Parathyroid adenoma (tissue), 2 donors: ENCODE data around the gene ACOD1.
"Not testable (repeated sequence)": the region's sequence is repeated elsewhere in the genome, so short reads cannot be mapped to it uniquely, and the experiment has no call there.

Source experiments
- H2AFZ ChIP-seq: fragments of 300-600 bp; sonication (generic); one replicate; pipeline ENCODE4 v1.7.0; 2017; ENCODE audit warnings: antibody characterized with exemption, mild to moderate bottlenecking
- H3K27ac ChIP-seq: fragments of 300-600 bp; sonication (generic); one replicate; pipeline ENCODE4 v1.7.0; 2017
- H3K27me3 ChIP-seq: fragments of 300-600 bp; sonication (generic); one replicate; pipeline ENCODE4 v1.7.0; 2017; ENCODE audit warnings: low read length; ENCODE audit not compliant: control insufficient read depth, insufficient read depth
- H3K36me3 ChIP-seq: fragments of 300-600 bp; sonication (generic); one replicate; pipeline ENCODE4 v1.7.0; 2017; ENCODE audit warnings: low read length; ENCODE audit not compliant: control insufficient read depth, insufficient read depth
- H3K4me1 ChIP-seq: fragments of 300-600 bp; sonication (generic); one replicate; pipeline ENCODE4 v1.7.0; 2017; ENCODE audit warnings: control low read depth
- H3K4me2 ChIP-seq: fragments of 300-600 bp; sonication (generic); one replicate; pipeline ENCODE4 v1.7.0; 2017; ENCODE audit warnings: low read length
- H3K4me3 ChIP-seq: fragments of 300-600 bp; sonication (generic); one replicate; pipeline ENCODE4 v1.7.0; 2017; ENCODE audit warnings: low read depth, low read length
- H3K79me2 ChIP-seq: fragments of 300-600 bp; sonication (generic); one replicate; pipeline ENCODE4 v1.7.0; 2017; ENCODE audit warnings: control low read depth
- H3K9ac ChIP-seq: fragments of 300-600 bp; sonication (generic); one replicate; pipeline ENCODE4 v1.7.0; 2017; ENCODE audit warnings: mild to moderate bottlenecking
- H3K9me3 ChIP-seq: fragments of 300-600 bp; sonication (generic); one replicate; pipeline ENCODE4 v1.7.0; 2017; ENCODE audit warnings: low read length; ENCODE audit not compliant: control insufficient read depth
- CTCF ChIP-seq: fragments of 300-600 bp; sonication (generic); IDR thresholded peaks from one replicate; pipeline ENCODE4 v1.7.0; 2017; ENCODE audit warnings: antibody characterized with exemption, mild to moderate bottlenecking
- donor health status: primary hyperparathyroidism.

Gene ACOD1

GRCh38 chr13:76948149-76948548 lies at the start of gene ACOD1:
Gene ACOD1, plus strand, starts transcription at chr13:76948511. Its CDS starts 48 bp downstream, at chr13:76948559.
- H3K79me2 ChIP-seq = no peaks in the 10 kb centered on the region
- H3K4me1 ChIP-seq = no peaks in the 10 kb centered on the region
- no peak within 1 kb of the TSS for H2AFZ ChIP-seq
- no peak within 1 kb of the TSS for H3K9ac ChIP-seq
- TF ChIP-seq CTCF = no peak
- no peaks in the 10 kb centered on the region for H3K27me3 ChIP-seq
- no peaks in the 10 kb centered on the region for H3K9me3 ChIP-seq
- H3K36me3 ChIP-seq = no peaks in the 10 kb centered on the region
- no peak within 1 kb of the TSS for H3K4me2 ChIP-seq
- no peak within 1 kb of the TSS for H3K27ac ChIP-seq
- no peak within 1 kb of the TSS for H3K4me3 ChIP-seq

DNA sequence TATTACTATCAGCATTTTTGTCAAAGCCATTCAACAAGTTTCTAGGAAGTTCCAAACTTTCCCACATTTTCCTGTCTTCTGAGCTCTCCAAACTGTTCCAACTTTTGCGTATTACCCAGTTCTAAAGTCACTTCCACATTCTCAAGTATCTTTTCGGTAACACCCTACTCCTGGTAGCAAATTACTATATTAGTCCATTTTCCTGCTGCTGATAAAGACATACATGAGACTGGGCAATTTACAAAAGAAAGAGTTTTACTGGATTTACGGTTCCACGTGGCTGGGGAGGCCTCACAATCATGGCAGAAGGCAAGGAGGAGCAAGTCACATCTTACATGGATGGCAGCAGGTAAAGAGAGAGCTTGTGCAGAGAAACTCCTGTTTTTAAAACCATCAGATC lies 49.2 kb upstream of the ACOD1 start:
- H3K79me2 ChIP-seq, H3K9me3 ChIP-seq, H3K36me3 ChIP-seq, H3K9ac ChIP-seq, H3K27me3 ChIP-seq, H3K4me3 ChIP-seq, H3K4me2 ChIP-seq, H3K27ac ChIP-seq, H2AFZ ChIP-seq, H3K4me1 ChIP-seq: not testable (repeated sequence)

GRCh38 chr13:76903544-76904162 lies 44.7 kb upstream of the ACOD1 start:
- Histone ChIP-seq H3K36me3 (no peaks in the 10 kb centered on the region), H3K79me2 (no peaks in the 10 kb centered on the region), H3K9me3 (no peaks in the 10 kb centered on the region), H3K4me3 (no peak overlapping the region), H3K9ac (no peak overlapping the region), H3K27ac (no peak overlapping the region), H2AFZ (no peak overlapping the region), H3K4me1 (no peaks in the 10 kb centered on the region), H3K27me3 (no peaks in the 10 kb centered on the region), H3K4me2 (no peak overlapping the region)
- peak; percentile 91 for TF ChIP-seq CTCF

DNA sequence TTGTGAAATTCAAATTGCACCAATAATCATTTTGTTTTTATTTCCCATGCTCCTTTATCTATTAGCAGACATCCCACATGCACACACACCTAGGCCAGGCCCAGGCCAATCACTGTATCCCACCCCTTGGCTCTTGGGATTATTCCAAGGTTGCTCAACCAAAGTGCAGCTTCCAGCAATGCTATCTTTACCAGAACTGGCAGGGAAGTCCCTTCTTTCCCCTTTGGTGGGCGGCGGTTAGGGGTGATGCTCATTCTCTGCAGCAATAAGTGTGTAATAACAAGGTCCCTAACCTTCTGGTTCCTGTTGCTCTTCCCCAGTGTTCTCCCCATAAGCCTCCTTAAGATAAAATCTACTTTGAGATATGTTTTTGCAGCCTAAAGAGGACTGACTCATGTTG lies 43.8 kb upstream of the ACOD1 start:
- H3K27ac ChIP-seq = no peak overlapping the region
- H3K4me1 ChIP-seq = no peaks in the 10 kb centered on the region
- no peak overlapping the region for H2AFZ ChIP-seq
- H3K36me3 ChIP-seq = no peaks in the 10 kb centered on the region
- H3K4me3 ChIP-seq = no peak overlapping the region
- H3K79me2 ChIP-seq = no peaks in the 10 kb centered on the region
- H3K9ac ChIP-seq = no peak overlapping the region
- no peak for TF ChIP-seq CTCF
- no peaks in the 10 kb centered on the region for H3K27me3 ChIP-seq
- no peak overlapping the region for H3K4me2 ChIP-seq
- no peaks in the 10 kb centered on the region for H3K9me3 ChIP-seq

DNA sequence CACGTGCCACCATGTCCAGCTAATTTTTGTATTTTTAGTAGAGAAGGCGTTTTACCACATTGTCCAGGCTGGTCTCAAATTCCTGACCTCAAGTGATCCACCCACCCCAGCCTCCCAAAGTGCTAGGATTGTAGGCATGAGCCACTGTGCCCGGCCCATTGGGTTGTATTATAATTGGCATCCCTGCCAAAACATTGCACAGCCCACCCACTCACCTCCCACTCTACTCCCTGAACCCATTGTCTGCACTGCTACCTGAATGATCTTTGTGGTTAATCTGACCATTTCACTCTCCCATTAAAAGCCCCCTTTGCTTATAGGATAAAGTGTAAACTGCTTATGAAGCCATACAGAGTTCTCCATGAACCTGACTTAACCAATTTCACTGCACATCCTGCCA lies 35.8 kb upstream of the ACOD1 start:
- Histone ChIP-seq H3K27ac (no peak overlapping the region), H3K79me2 (no peaks in the 10 kb centered on the region), H3K36me3 (no peaks in the 10 kb centered on the region), H3K9ac (no peak overlapping the region), H3K4me1 (no peaks in the 10 kb centered on the region), H2AFZ (no peak overlapping the region), H3K9me3 (no peaks in the 10 kb centered on the region), H3K27me3 (no peaks in the 10 kb centered on the region), H3K4me2 (no peak overlapping the region), H3K4me3 (no peak overlapping the region)
- TF ChIP-seq CTCF = no peak
